Femur (tissue), 1 donor: ENCODE data around the gene SRSF3.
"Not testable (repeated sequence)": the region's sequence is repeated elsewhere in the genome, so short reads cannot be mapped to it uniquely, and the experiment has no call there.

Experiments
- DNase-seq: peaks from one replicate; pipeline ENCODE4 v3.0.0-alpha.2; 2017

Gene SRSF3

GRCh38 chr6:36594029-36594815 lies at the start of gene SRSF3:
TSS of gene SRSF3 (plus strand) at chr6:36594362. CDS start at chr6:36596763, 2,401 bp downstream.
- peak; percentile 98 for DNase-seq

GRCh38 chr6:36545767-36546307 lies 48.3 kb upstream of the SRSF3 start:
- no peak for DNase-seq

- peak; percentile 53 for DNase-seq
Measured at GRCh38 chr6:36546308-36546919, 47.7 kb upstream of the SRSF3 start.

- peak; percentile 96 for DNase-seq
Measured at GRCh38 chr6:36546920-36547645, 47.1 kb upstream of the SRSF3 start, which contains the start of gene STK38. TSS of gene STK38 (minus strand) at chr6:36547479. CDS start at chr6:36540202, 7,277 bp downstream.

- DNase-seq = no peak
Measured at GRCh38 chr6:36547646-36548400, 46.3 kb upstream of the SRSF3 start.

- no peak for DNase-seq
Measured at GRCh38 chr6:36548401-36548743, 45.8 kb upstream of the SRSF3 start.

- peak; percentile 21 for DNase-seq
Measured at GRCh38 chr6:36550473-36551000, 43.6 kb upstream of the SRSF3 start.

GRCh38 chr6:36555750-36556252 lies 38.4 kb upstream of the SRSF3 start:
- DNase-seq = no peak

GRCh38 chr6:36556281-36556680 lies 37.9 kb upstream of the SRSF3 start:
- DNase-seq = no peak

- no peak for DNase-seq
Measured at GRCh38 chr6:36559011-36559793, 35.0 kb upstream of the SRSF3 start.

- DNase-seq = no peak
Measured at GRCh38 chr6:36560822-36561221, 33.3 kb upstream of the SRSF3 start.

GRCh38 chr6:36563237-36563927 lies 30.8 kb upstream of the SRSF3 start:
- no peak for DNase-seq

GRCh38 chr6:36563928-36564284 lies 30.3 kb upstream of the SRSF3 start:
- no peak for DNase-seq

GRCh38 chr6:36566418-36566905 lies 27.7 kb upstream of the SRSF3 start:
- DNase-seq = no peak

- no peak for DNase-seq
Measured at GRCh38 chr6:36570264-36570663, 23.9 kb upstream of the SRSF3 start.

GRCh38 chr6:36571122-36572043 lies 22.8 kb upstream of the SRSF3 start:
- DNase-seq = no peak

- DNase-seq = not testable (repeated sequence)
Measured at GRCh38 chr6:36572353-36573311, 21.5 kb upstream of the SRSF3 start.

GRCh38 chr6:36574679-36575078 lies 19.5 kb upstream of the SRSF3 start:
- DNase-seq = no peak
